ENCODE measurements around the gene ANG. TPM values are rescaled to one million over a fixed set of nuclear protein-coding genes. Genes with fewer than 3 reads are reported as not detected.

The ANG gene
- total and polyA plus RNA-seq, 10 of the 15 experiments (the other 5 are each of a cell fraction or from before 2014, with no cell fraction given), result 1.0 to 5.9 (median 2.2) TPM

DNA sequence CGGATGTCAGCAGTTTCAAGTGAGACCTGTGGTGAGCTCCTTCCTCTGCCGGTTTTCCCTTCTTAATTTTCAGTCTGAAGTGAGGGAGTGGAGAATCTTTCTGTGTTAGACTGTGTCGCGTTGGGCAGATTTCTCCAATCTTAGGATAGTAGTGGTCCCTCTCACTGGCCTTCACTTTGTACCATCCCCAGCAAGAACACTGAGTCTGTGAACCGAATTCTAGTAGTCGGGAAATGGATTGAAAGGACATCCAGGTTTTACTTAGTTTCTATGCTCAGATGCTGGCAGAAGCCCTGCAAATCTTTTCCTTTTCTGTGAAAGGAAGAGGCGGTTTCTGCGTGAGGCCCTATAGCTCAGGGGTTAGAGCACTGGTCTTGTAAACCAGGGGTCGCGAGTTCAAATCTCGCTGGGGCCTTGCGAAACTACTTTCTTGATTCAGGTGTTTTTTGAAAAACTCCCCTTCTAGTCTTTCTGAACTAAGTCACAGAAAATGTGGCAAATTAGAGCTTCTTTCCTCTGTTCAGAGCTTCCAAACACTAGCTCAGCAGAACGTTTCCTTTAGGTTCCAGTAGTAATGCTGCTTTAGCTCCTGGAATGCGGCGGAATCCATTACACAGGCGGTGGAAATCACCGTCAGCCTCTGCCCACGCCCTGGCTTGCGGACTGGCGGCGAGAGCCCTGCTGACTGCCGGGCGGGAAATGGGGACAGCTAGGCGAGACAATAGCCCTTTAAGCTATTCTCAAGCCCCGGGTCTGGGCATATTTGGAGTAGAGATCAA lies 7.0 kb upstream of the ANG start (continued):
- TF ChIP-seq ZNF207 (IDR thresholded peaks at IDR 0.05; ENCODE audit: borderline replicate concordance) (peak; percentile 75; the same call in 1 of the 2 replicates), NR2C2 (IDR thresholded peaks at IDR 0.05; ENCODE audit: borderline replicate concordance, control insufficient read depth, insufficient read length, low read depth) (no peak), PRDM15 (CRISPR knock-in tag; IDR thresholded peaks at IDR 0.05) (no peak), IKZF2 (IDR thresholded peaks at IDR 0.05) (peak; percentile 75 to 79), PKNOX1 (IDR thresholded peaks at IDR 0.05) (no peak; the same call in 1 of the 2 replicates), HSF1 (IDR thresholded peaks at IDR 0.05; ENCODE audit: low read depth, low read length) (no peak), ESRRA (IDR thresholded peaks at IDR 0.05; ENCODE audit: low read length) (no peak), ZZZ3 (IDR thresholded peaks at IDR 0.05; ENCODE audit: control insufficient read depth, insufficient read length, low read depth) (no peak), ATF2 (IDR thresholded peaks at IDR 0.05; ENCODE audit: low read length) (peak; percentile 64; the same call in 1 of the 2 replicates), NFYB (IDR thresholded peaks at IDR 0.05; ENCODE audit: insufficient read depth, low read depth, low read length) (no peak), ZBED1 (IDR thresholded peaks at IDR 0.05; ENCODE audit: borderline replicate concordance) (no peak), EED (IDR thresholded peaks at IDR 0.05; ENCODE audit: low read depth) (no peak; the same call in none of the 2 replicates), STAT1 (conservative IDR thresholded peaks at IDR 0.05) (peak; percentile 73; the same call in 1 of the 2 replicates), CBX5 (IDR thresholded peaks at IDR 0.05; ENCODE audit: low read depth) (peak; percentile 47; the same call in 1 of the 2 replicates), HDAC6 (IDR thresholded peaks at IDR 0.05; ENCODE audit: unreplicated experiment) (no peak), RUNX3 (IDR thresholded peaks at IDR 0.05; ENCODE audit: low read length) (peak; percentile 71)
- TF ChIP-seq, protein P1, sequence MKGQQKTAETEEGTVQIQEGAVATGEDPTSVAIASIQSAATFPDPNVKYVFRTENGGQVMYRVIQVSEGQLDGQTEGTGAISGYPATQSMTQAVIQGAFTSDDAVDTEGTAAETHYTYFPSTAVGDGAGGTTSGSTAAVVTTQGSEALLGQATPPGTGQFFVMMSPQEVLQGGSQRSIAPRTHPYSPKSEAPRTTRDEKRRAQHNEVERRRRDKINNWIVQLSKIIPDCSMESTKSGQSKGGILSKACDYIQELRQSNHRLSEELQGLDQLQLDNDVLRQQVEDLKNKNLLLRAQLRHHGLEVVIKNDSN (IDR thresholded peaks at IDR 0.05; ENCODE audit: borderline replicate concordance, extremely low read length, insufficient read depth, low read depth, low read length), result no peak
